ENCODE measurements around the gene ZNF763. TPM values are rescaled to one million over a fixed set of nuclear protein-coding genes. Genes with fewer than 3 reads are reported as not detected.
"Not testable (repeated sequence)": the region's sequence is repeated elsewhere in the genome, so short reads cannot be mapped to it uniquely, and the experiment has no call there.

ZNF763 gene
- total RNA-seq, 4 donors from 2014 or later = 7.4 to 14.4 (median 10.3) TPM

- Histone ChIP-seq H3K36me3 (no peaks in the 10 kb centered on the region), H3K27ac (no peak overlapping the region), H3K4me3 (replicated peaks in 1 of 3) (no peak overlapping the region), H3K4me1 (peaks cover under 1 to 11% of the 10 kb centered on the region in 2 donors), H3K9me3 (no peaks in the 10 kb centered on the region), H3K27me3 (no peaks in the 10 kb centered on the region)
- TF ChIP-seq POLR2A (IDR thresholded peaks at IDR 0.05) (no peak), CTCF (IDR thresholded peaks at IDR 0.05) (no peak)
- no peak for DNase-seq
- intact Hi-C loops (cut with DNase I) = no loop called here
- WGBS, 2 donors = 89 to 92% methylated on average over 3 of the region's 3 CpGs
These were observed 33.8 kb upstream of the ZNF763 start for GRCh38 chr19:11931051-11931450.

- no peak overlapping the region for H3K4me3 ChIP-seq (replicated peaks in 1 of 3)
- intact Hi-C loops (cut with DNase I) = no loop called here
- no peak for DNase-seq
- no peaks in the 10 kb centered on the region for H3K27me3 ChIP-seq
- H3K9me3 ChIP-seq = no peaks in the 10 kb centered on the region
- peaks cover 0 to 6% of the 10 kb centered on the region in 2 donors for H3K4me1 ChIP-seq
- WGBS, 2 donors = 95 to 96% methylated on average over 3 of the region's 3 CpGs
- TF ChIP-seq POLR2A (IDR thresholded peaks at IDR 0.05) = no peak
- TF ChIP-seq CTCF (IDR thresholded peaks at IDR 0.05) = no peak
- H3K27ac ChIP-seq = no peak overlapping the region
- no peaks in the 10 kb centered on the region for H3K36me3 ChIP-seq
These were observed 33.3 kb upstream of the ZNF763 start for GRCh38 chr19:11931513-11931912.

GRCh38 chr19:11935829-11936228 is 29.0 kb upstream of the ZNF763 start:
- WGBS, 2 donors = 97 to 100% methylated on average over 3 of the region's 3 CpGs
- H3K27me3 ChIP-seq; H3K4me1 ChIP-seq; intact Hi-C loops (cut with DNase I); H3K36me3 ChIP-seq; H3K9me3 ChIP-seq; H3K27ac ChIP-seq; H3K4me3 ChIP-seq (replicated peaks in 1 of 3); DNase-seq: not testable (repeated sequence)

- WGBS, 2 donors = 99% methylated on average over 3 of the region's 3 CpGs
These were observed 26.5 kb upstream of the ZNF763 start for GRCh38 chr19:11938383-11938782.

GRCh38 chr19:11941361-11941887 is 23.4 kb upstream of the ZNF763 start:
- H3K27me3 ChIP-seq; intact Hi-C loops (cut with DNase I); H3K27ac ChIP-seq; DNase-seq; H3K4me1 ChIP-seq; H3K9me3 ChIP-seq; H3K4me3 ChIP-seq (replicated peaks in 1 of 3): not testable (repeated sequence)
- H3K36me3 ChIP-seq = peaks cover 9 to 10% of the 10 kb centered on the region in 2 donors
- WGBS, 2 donors = 96 to 100% methylated on average over 8 to 9 of the region's 29 CpGs

More at GRCh38 chr19:11938383-11938782, 26.5 kb upstream of the ZNF763 start:
- DNase-seq; H3K27me3 ChIP-seq; H3K4me3 ChIP-seq (replicated peaks in 1 of 3); H3K9me3 ChIP-seq; H3K27ac ChIP-seq; intact Hi-C loops (cut with DNase I); H3K4me1 ChIP-seq: not testable (repeated sequence)
- H3K36me3 ChIP-seq = peaks cover 5 to 10% of the 10 kb centered on the region in 2 donors

GRCh38 chr19:11942008-11942842 is 22.6 kb upstream of the ZNF763 start:
- DNase-seq = no peak
- H3K27me3 ChIP-seq = no peaks in the 10 kb centered on the region
- WGBS, 2 donors = 97% methylated on average over 10 of the region's 10 CpGs
- intact Hi-C loops (cut with DNase I) = no loop called here
- H3K9me3 ChIP-seq = no peaks in the 10 kb centered on the region
- H3K4me3 ChIP-seq (replicated peaks in 1 of 3) = no peak overlapping the region
- no peaks in the 10 kb centered on the region for H3K4me1 ChIP-seq
- TF ChIP-seq CTCF (IDR thresholded peaks at IDR 0.05) (no peak), POLR2A (IDR thresholded peaks at IDR 0.05) (no peak)
- no peak overlapping the region for H3K27ac ChIP-seq
- H3K36me3 ChIP-seq = peaks cover 16 to 17% of the 10 kb centered on the region in 2 donors
